Neural cell (in vitro differentiated cells): ENCODE data around the gene C22orf31.

Experiments used
- CTCF ChIP-seq: fragments of 450-650 bp; IDR thresholded peaks from 2 replicates; pipeline ENCODE4 v1.5.1; 2014; ENCODE audit warnings: antibody characterized with exemption, mild to moderate bottlenecking, moderate library complexity; ENCODE audit not compliant: poor library complexity, severe bottlenecking
- EP300 ChIP-seq: fragments of 450-650 bp; conservative IDR thresholded peaks from 2 replicates; pipeline ENCODE4 v1.6.1; 2014; ENCODE audit warnings: antibody characterized with exemption, mild to moderate bottlenecking, moderate library complexity; ENCODE audit not compliant: poor library complexity, severe bottlenecking
- RAD21 ChIP-seq: fragments of 450-650 bp; conservative IDR thresholded peaks from 2 replicates; pipeline ENCODE4 v1.6.1; 2014; ENCODE audit warnings: antibody characterized with exemption, mild to moderate bottlenecking, moderate library complexity
- REST ChIP-seq: IDR thresholded peaks from 2 replicates; pipeline ENCODE4 v1.6.1; 2012; ENCODE audit warnings: borderline replicate concordance

GRCh38 chr22:29012101-29012433 lies 49.6 kb downstream of the C22orf31 start:
- TF ChIP-seq EP300 = no peak
- no peak for TF ChIP-seq CTCF
- TF ChIP-seq RAD21 = no peak
- no peak for TF ChIP-seq REST
